HepG2 (cell line): ENCODE data around the gene GARS1. TPM values are rescaled to one million over a fixed set of nuclear protein-coding genes. Genes with fewer than 3 reads are reported as not detected.
A peak's percentile ranks its signal among the peaks of the same experiment; 100 is the strongest.

Experiments
- AKAP8 ChIP-seq: sonication (generic); formaldehyde crosslinking; IDR thresholded peaks from 2 replicates; pipeline ENCODE4 v1.5.1; 2020; ENCODE audit warnings: mild to moderate bottlenecking, missing genetic modification reagents
- CENPT ChIP-seq: sonication (generic); formaldehyde crosslinking; IDR thresholded peaks from 2 replicates; pipeline ENCODE4 v1.8.0; 2022; ENCODE audit warnings: low read depth, mild to moderate bottlenecking, moderate library complexity, missing genetic modification reagents
- FOSL2 ChIP-seq: sonication (generic); formaldehyde crosslinking; IDR thresholded peaks from 2 replicates; pipeline ENCODE4 v1.4.0; 2020; ENCODE audit warnings: missing genetic modification reagents
- GATAD2A ChIP-seq: IDR thresholded peaks from 2 replicates; pipeline ENCODE4 v1.6.1; 2016
- HMG20B ChIP-seq: conservative IDR thresholded peaks from 2 replicates; pipeline ENCODE4 v1.6.1; 2016; ENCODE audit warnings: missing genetic modification reagents, missing compliant biosample characterization
- HMGA1 ChIP-seq: sonication (generic); formaldehyde crosslinking; conservative IDR thresholded peaks from 2 replicates; pipeline ENCODE4 v1.4.0; 2020; ENCODE audit warnings: missing genetic modification reagents
- HOMEZ ChIP-seq: IDR thresholded peaks from 2 replicates; pipeline ENCODE4 v1.6.1; 2016; ENCODE audit warnings: low read depth
- IKZF4 ChIP-seq: sonication (generic); formaldehyde crosslinking; IDR thresholded peaks from 2 replicates; pipeline ENCODE4 v1.5.1; 2020; ENCODE audit warnings: borderline replicate concordance, mild to moderate bottlenecking, low read depth, missing genetic modification reagents; ENCODE audit errors: not compliant biosample characterization
- JARID2 ChIP-seq: sonication (generic); formaldehyde crosslinking; IDR thresholded peaks from 2 replicates; pipeline ENCODE4 v1.8.1; 2023; ENCODE audit warnings: missing genetic modification reagents, inconsistent platforms; ENCODE audit not compliant: insufficient replicate concordance
- JUNB ChIP-seq: sonication (generic); formaldehyde crosslinking; IDR thresholded peaks from 2 replicates; pipeline ENCODE4 v1.8.0; 2022; ENCODE audit warnings: missing genetic modification reagents, mild to moderate bottlenecking, borderline replicate concordance
- KLF12 ChIP-seq: sonication (generic); formaldehyde crosslinking; IDR thresholded peaks from 2 replicates; pipeline ENCODE4 v1.4.0; 2020; ENCODE audit warnings: missing genetic modification reagents, borderline replicate concordance
- KLF13 ChIP-seq: sonication (generic); formaldehyde crosslinking; IDR thresholded peaks from 2 replicates; pipeline ENCODE4 v1.4.0; 2020; ENCODE audit warnings: mild to moderate bottlenecking, missing genetic modification reagents
- LCORL ChIP-seq, 2 experiments: fragments of 450-650 bp in 1 of 2; sonication (generic) in 1 of 2; formaldehyde crosslinking in 1 of 2; IDR thresholded peaks; 2 replicates each; pipeline versions ENCODE4 v1.5.0 to v1.6.1; 2017 to 2020; ENCODE audit warnings: antibody characterized with exemption in 1 of 2, missing genetic modification reagents in 1 of 2
- NFATC3 ChIP-seq: sonication (generic); formaldehyde crosslinking; IDR thresholded peaks from 2 replicates; pipeline ENCODE4 v1.5.1; 2020; ENCODE audit warnings: mild to moderate bottlenecking, missing genetic modification reagents
- NFKBIZ ChIP-seq: IDR thresholded peaks from 2 replicates; pipeline ENCODE4 v1.6.1; 2018; ENCODE audit warnings: missing genetic modification reagents, missing compliant biosample characterization
- POLR2AphosphoS2 ChIP-seq: IDR thresholded peaks from 2 replicates; pipeline ENCODE4 v1.6.1; 2011; ENCODE audit warnings: low read depth, low read length, improper control_type of control experiment
- RARA ChIP-seq: IDR thresholded peaks from 2 replicates; pipeline ENCODE4 v1.6.1; 2016; ENCODE audit warnings: missing genetic modification reagents, missing compliant biosample characterization
- RCOR2 ChIP-seq: IDR thresholded peaks from 2 replicates; pipeline ENCODE4 v1.6.1; 2016; ENCODE audit warnings: missing biosample characterization, missing genetic modification reagents
- SIN3A ChIP-seq: IDR thresholded peaks from 2 replicates; pipeline ENCODE4 v1.6.1; 2011; ENCODE audit warnings: low read depth, mild to moderate bottlenecking, control low read depth, low read length, borderline replicate concordance
- STAG1 ChIP-seq: sonication (generic); formaldehyde crosslinking; IDR thresholded peaks from 2 replicates; pipeline ENCODE4 v1.4.0; 2020; ENCODE audit warnings: missing genetic modification reagents
- U2AF2 ChIP-seq: fragments of 200-400 bp; formaldehyde crosslinking; IDR thresholded peaks from 2 replicates; pipeline ENCODE4 v1.6.1; 2017; ENCODE audit warnings: low read depth, mild to moderate bottlenecking, low read length
- ZFP1 ChIP-seq: IDR thresholded peaks from 2 replicates; pipeline ENCODE4 v1.6.1; 2016
- ZMYM2 ChIP-seq: sonication (generic); formaldehyde crosslinking; IDR thresholded peaks from 2 replicates; pipeline ENCODE4 v1.8.0; 2022; ENCODE audit warnings: mild to moderate bottlenecking, missing genetic modification reagents
- ZNF180 ChIP-seq: sonication (generic); formaldehyde crosslinking; IDR thresholded peaks from 2 replicates; pipeline ENCODE4 v1.4.0; 2020; ENCODE audit warnings: low read depth, missing genetic modification reagents, borderline replicate concordance
- ZNF746 ChIP-seq: sonication (generic); formaldehyde crosslinking; IDR thresholded peaks from 2 replicates; pipeline ENCODE4 v1.8.0; 2022; ENCODE audit warnings: mild to moderate bottlenecking, missing genetic modification reagents
- polyA plus RNA-seq, 8 experiments: library from polyadenylated mRNA; depleted of rRNA in 3 of 8; stranded (reverse) in 7 of 8; unstranded in 1 of 8; fragments of >200 nt; fragmentation: Illumina TruSeq in 4 of 8; extraction: Trizol in 4 of 8; gene quantifications; 2 replicates each; pipeline versions ENCODE4 v1.2.1 to v1.2.3, GENCODE V29; 2011 to 2016; ENCODE audit warnings: low read depth in 4 of 8, missing spikeins in 1 of 8, mixed read lengths in 1 of 8; ENCODE audit not compliant: insufficient read depth in 1 of 8
- total RNA-seq, 5 experiments: library from RNA; depleted of rRNA; stranded (reverse); fragments of >200 nt; fragmentation: Illumina TruSeq; extraction: Trizol; gene quantifications; 2 replicates each; pipeline ENCODE4 v1.2.3, GENCODE V29; 2016; ENCODE audit warnings: low read depth in 1 of 5
- TF ChIP-seq, protein P1 (sequence below): sonication (generic); formaldehyde crosslinking; IDR thresholded peaks from 2 replicates; pipeline ENCODE4 v1.5.0; 2020; ENCODE audit warnings: mild to moderate bottlenecking, missing genetic modification reagents

Gene GARS1
- total and polyA plus RNA-seq, 2 of the 13 experiments (the other 11 are each of a cell fraction or from before 2014, with no cell fraction given), result 140 to 460 TPM

DNA sequence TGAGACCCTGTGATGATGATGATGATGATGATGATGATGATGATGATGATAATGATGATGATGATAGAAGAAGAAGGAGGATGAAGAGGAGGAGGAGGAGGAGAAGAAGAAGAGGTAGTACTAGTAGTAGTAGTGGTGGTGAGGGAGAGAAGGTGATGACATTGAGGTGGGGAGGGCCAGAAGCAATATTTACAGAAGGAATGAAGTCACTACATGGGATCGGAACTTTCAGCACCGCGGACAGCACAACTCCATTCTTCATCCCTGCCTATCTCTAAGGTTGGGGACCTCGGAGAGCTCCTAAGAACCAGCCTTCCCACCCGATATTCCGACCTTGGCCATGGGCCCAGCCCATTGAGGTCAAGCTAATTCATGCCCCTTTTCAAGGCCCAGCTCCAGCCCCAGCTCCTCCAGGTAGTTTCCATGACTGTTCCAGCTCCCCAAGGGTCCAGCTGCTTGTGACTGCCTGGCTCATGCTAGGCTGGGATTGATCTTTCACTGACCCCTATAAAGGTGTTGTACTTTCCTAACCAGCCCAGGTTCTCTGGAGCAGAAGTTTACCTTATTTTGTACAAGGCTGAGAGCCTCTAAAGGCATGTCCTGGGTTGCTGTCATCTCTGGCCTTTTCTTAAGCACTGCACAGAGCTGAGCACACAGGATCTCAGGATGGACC lies 77.3 kb downstream of the GARS1 start (continued):
- TF ChIP-seq HOMEZ (0 out of 2 replicates have a peak, but pooled peaks have one; percentile 47), RCOR2 (CRISPR knock-in tag) (no peak), LCORL (IDR thresholded peaks at IDR 0.05) (no peak), LCORL (CRISPR knock-in tag; IDR thresholded peaks at IDR 0.05) (no peak), FOSL2 (peak; percentile 65), HMG20B (CRISPR knock-in tag) (peak; percentile 80), NFKBIZ (CRISPR knock-in tag) (peak; percentile 80; the same call in 1 of the 2 replicates), CENPT (CRISPR knock-in tag) (no peak), JARID2 (CRISPR knock-in tag) (peak; percentile 63), HMGA1 (CRISPR knock-in tag) (no peak), POLR2AphosphoS2 (no peak), KLF12 (peak; percentile 35; the same call in 1 of the 2 replicates), STAG1 (CRISPR knock-in tag) (no peak), RARA (CRISPR knock-in tag) (peak; percentile 83), JUNB (CRISPR knock-in tag) (peak; percentile 71), IKZF4 (CRISPR knock-in tag) (peak; percentile 64), ZFP1 (peak; percentile 70; the same call in 1 of the 2 replicates), SIN3A (peak; percentile 86), GATAD2A (CRISPR knock-in tag) (peak; percentile 33; the same call in 1 of the 2 replicates), KLF13 (CRISPR knock-in tag) (no peak), U2AF2 (no peak), ZNF180 (CRISPR knock-in tag) (no peak), ZMYM2 (CRISPR knock-in tag) (no peak), ZNF746 (CRISPR knock-in tag) (0 out of 2 replicates have a peak, but pooled peaks have one; percentile 45), NFATC3 (CRISPR knock-in tag) (no peak), AKAP8 (no peak)
- TF ChIP-seq, protein P1, sequence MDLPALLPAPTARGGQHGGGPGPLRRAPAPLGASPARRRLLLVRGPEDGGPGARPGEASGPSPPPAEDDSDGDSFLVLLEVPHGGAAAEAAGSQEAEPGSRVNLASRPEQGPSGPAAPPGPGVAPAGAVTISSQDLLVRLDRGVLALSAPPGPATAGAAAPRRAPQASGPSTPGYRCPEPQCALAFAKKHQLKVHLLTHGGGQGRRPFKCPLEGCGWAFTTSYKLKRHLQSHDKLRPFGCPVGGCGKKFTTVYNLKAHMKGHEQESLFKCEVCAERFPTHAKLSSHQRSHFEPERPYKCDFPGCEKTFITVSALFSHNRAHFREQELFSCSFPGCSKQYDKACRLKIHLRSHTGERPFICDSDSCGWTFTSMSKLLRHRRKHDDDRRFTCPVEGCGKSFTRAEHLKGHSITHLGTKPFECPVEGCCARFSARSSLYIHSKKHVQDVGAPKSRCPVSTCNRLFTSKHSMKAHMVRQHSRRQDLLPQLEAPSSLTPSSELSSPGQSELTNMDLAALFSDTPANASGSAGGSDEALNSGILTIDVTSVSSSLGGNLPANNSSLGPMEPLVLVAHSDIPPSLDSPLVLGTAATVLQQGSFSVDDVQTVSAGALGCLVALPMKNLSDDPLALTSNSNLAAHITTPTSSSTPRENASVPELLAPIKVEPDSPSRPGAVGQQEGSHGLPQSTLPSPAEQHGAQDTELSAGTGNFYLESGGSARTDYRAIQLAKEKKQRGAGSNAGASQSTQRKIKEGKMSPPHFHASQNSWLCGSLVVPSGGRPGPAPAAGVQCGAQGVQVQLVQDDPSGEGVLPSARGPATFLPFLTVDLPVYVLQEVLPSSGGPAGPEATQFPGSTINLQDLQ, result peak; percentile 81; the same call in 1 of the 2 replicates
